ENCODE data around the gene PTPRQ. TPM values are rescaled to one million over a fixed set of nuclear protein-coding genes. Genes with fewer than 3 reads are reported as not detected.

PTPRQ gene
- total RNA-seq, 1 experiment from 2014 or later = not detected

GRCh38 chr12:80589077-80589476 is 145.0 kb downstream of the PTPRQ start:
- TF ChIP-seq, protein P1, sequence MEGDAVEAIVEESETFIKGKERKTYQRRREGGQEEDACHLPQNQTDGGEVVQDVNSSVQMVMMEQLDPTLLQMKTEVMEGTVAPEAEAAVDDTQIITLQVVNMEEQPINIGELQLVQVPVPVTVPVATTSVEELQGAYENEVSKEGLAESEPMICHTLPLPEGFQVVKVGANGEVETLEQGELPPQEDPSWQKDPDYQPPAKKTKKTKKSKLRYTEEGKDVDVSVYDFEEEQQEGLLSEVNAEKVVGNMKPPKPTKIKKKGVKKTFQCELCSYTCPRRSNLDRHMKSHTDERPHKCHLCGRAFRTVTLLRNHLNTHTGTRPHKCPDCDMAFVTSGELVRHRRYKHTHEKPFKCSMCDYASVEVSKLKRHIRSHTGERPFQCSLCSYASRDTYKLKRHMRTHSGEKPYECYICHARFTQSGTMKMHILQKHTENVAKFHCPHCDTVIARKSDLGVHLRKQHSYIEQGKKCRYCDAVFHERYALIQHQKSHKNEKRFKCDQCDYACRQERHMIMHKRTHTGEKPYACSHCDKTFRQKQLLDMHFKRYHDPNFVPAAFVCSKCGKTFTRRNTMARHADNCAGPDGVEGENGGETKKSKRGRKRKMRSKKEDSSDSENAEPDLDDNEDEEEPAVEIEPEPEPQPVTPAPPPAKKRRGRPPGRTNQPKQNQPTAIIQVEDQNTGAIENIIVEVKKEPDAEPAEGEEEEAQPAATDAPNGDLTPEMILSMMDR (IDR thresholded peaks at IDR 0.05; ENCODE audit: unreplicated experiment) = no peak
- H3K36me3 Mint-ChIP-seq (ENCODE audit: insufficient read depth, unreplicated experiment) = no peaks in the 10 kb centered on the region
- H3K4me1 Mint-ChIP-seq (ENCODE audit: low read depth, unreplicated experiment) = no peaks in the 10 kb centered on the region
- CTCF ChIA-PET = no interaction called here
- DNase-seq = no peak
- intact Hi-C loops (cut with micrococcal nuclease; ENCODE audit: unreplicated experiment) = no loop called here
- no peak overlapping the region for H3K27ac Mint-ChIP-seq (ENCODE audit: unreplicated experiment)
- H3K9me3 Mint-ChIP-seq (ENCODE audit: low read depth, unreplicated experiment) = peaks cover 2% of the 10 kb centered on the region
- no peak overlapping the region for H3K4me3 Mint-ChIP-seq (ENCODE audit: low read depth, unreplicated experiment)
- H3K27me3 Mint-ChIP-seq (ENCODE audit: unreplicated experiment) = no peaks in the 10 kb centered on the region
- no TSS peak for BruUV-seq (replicated peaks)

GRCh38 chr12:80590085-80590484 is 146.1 kb downstream of the PTPRQ start:
- H3K36me3 Mint-ChIP-seq (ENCODE audit: insufficient read depth, unreplicated experiment) = no peaks in the 10 kb centered on the region
- DNase-seq = no peak
- no peak overlapping the region for H3K27ac Mint-ChIP-seq (ENCODE audit: unreplicated experiment)
- no peak overlapping the region for H3K4me3 Mint-ChIP-seq (ENCODE audit: low read depth, unreplicated experiment)
- TF ChIP-seq, protein P1 (IDR thresholded peaks at IDR 0.05; ENCODE audit: unreplicated experiment) = no peak
- peaks cover 2% of the 10 kb centered on the region for H3K9me3 Mint-ChIP-seq (ENCODE audit: low read depth, unreplicated experiment)
- intact Hi-C loops (cut with micrococcal nuclease; ENCODE audit: unreplicated experiment) = loop anchor here (10.0 kb wide), 1 partner anchor 275 kb away; no protein-coding TSS in a partner anchor
- no TSS peak for BruUV-seq (replicated peaks)
- CTCF ChIA-PET = no interaction called here
- H3K4me1 Mint-ChIP-seq (ENCODE audit: low read depth, unreplicated experiment) = no peaks in the 10 kb centered on the region
- no peaks in the 10 kb centered on the region for H3K27me3 Mint-ChIP-seq (ENCODE audit: unreplicated experiment)

DNA sequence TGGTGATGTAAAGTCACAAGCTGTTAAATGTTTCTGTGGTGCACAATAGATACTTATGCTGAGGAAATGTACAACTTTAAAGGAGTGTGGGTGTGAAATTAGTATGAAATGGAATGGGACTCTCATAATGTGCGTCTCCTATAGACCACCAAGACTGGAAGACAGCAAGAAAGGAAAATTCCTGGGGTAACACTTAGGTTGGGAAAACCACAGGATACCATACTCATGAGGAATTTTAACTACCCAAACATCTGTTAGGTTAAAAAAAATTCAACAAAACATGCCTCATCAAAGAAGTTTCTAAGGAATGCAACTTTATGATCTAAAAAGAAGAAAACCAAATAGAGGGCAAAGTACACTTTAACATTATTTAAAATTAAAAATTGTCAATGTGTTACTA is 149.7 kb downstream of the PTPRQ start:
- CTCF ChIA-PET = no interaction called here
- no peak overlapping the region for H3K27ac Mint-ChIP-seq (ENCODE audit: unreplicated experiment)
- H3K27me3 Mint-ChIP-seq (ENCODE audit: unreplicated experiment) = no peaks in the 10 kb centered on the region
- TF ChIP-seq, protein P1 (IDR thresholded peaks at IDR 0.05; ENCODE audit: unreplicated experiment) = no peak
- DNase-seq = no peak
- H3K36me3 Mint-ChIP-seq (ENCODE audit: insufficient read depth, unreplicated experiment) = no peaks in the 10 kb centered on the region
- H3K9me3 Mint-ChIP-seq (ENCODE audit: low read depth, unreplicated experiment) = no peaks in the 10 kb centered on the region
- BruUV-seq (replicated peaks) = no TSS peak
- H3K4me1 Mint-ChIP-seq (ENCODE audit: low read depth, unreplicated experiment) = no peaks in the 10 kb centered on the region
- no peak overlapping the region for H3K4me3 Mint-ChIP-seq (ENCODE audit: low read depth, unreplicated experiment)
- intact Hi-C loops (cut with micrococcal nuclease; ENCODE audit: unreplicated experiment) = loop anchor here (10.0 kb wide), 1 partner anchor 279 kb away; no protein-coding TSS in a partner anchor

GRCh38 chr12:80596509-80596908 is 152.5 kb downstream of the PTPRQ start:
- DNase-seq = no peak
- no peak overlapping the region for H3K27ac Mint-ChIP-seq (ENCODE audit: unreplicated experiment)
- intact Hi-C loops (cut with micrococcal nuclease; ENCODE audit: unreplicated experiment) = loop anchor here (5.0 to 10.0 kb wide), 4 partner anchors 44 to 661 kb away; no protein-coding TSS in a partner anchor
- H3K4me3 Mint-ChIP-seq (ENCODE audit: low read depth, unreplicated experiment) = no peak overlapping the region
- no peaks in the 10 kb centered on the region for H3K36me3 Mint-ChIP-seq (ENCODE audit: insufficient read depth, unreplicated experiment)
- no peaks in the 10 kb centered on the region for H3K9me3 Mint-ChIP-seq (ENCODE audit: low read depth, unreplicated experiment)
- H3K27me3 Mint-ChIP-seq (ENCODE audit: unreplicated experiment) = no peaks in the 10 kb centered on the region
- TF ChIP-seq, protein P1 (IDR thresholded peaks at IDR 0.05; ENCODE audit: unreplicated experiment) = no peak
- no peaks in the 10 kb centered on the region for H3K4me1 Mint-ChIP-seq (ENCODE audit: low read depth, unreplicated experiment)
- CTCF ChIA-PET = no interaction called here
- no TSS peak for BruUV-seq (replicated peaks)
